NCI-H226 (cell line): ENCODE data around the gene SPINT4.
"Not testable (repeated sequence)": the region's sequence is repeated elsewhere in the genome, so short reads cannot be mapped to it uniquely, and the experiment has no call there.

ENCODE experiments used
- DNase-seq: peaks from one replicate; pipeline ENCODE4 v3.0.0-alpha.2; 2015

The SPINT4 gene

GRCh38 chr20:45722047-45722446 is at the start of gene SPINT4:
Gene SPINT4, plus strand, starts transcription at chr20:45722347. Its CDS starts 21 bp downstream, at chr20:45722368.
- DNase-seq, result no peak

GRCh38 chr20:45672765-45673164 is 49.4 kb upstream of the SPINT4 start:
- DNase-seq, result no peak

DNA sequence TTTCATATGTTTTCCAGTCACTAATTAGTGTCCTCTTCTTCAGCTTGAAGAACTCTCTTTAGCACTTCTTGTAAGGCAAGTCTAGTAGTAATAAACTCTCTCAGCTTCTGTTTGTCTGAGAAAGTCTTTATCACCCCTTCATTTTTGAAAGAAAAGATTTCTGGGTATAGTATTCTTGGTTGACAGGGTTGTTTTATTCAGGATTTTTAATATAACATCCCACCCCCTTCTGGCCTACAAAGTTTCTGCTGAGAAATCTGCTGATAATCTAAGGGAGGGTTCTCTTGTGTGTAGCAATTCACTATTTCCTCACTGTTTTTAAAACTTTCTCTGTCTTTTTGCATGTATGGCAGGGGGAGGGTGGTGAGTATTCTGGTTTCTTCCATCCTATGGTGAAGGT is 42.5 kb upstream of the SPINT4 start:
- no peak for DNase-seq

DNA sequence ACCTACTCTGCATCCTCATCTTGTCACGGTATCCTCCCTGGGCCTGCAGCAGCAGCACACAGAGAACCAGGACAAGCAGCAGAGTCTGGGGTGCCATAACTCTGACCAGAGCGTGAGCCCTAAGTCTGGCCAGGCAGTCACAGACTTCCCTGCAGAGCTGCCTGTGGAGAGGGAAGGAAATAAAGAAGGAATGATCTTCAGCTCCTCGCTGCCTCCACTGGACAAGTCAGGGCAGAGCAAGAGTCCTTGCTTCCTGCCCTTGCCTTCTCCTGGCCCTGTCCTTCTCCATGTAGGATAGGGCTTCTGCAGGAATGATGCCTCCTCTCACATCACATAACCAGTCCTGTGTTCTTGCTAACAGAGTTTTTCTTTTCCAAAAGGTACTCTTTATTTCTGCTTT is 36.3 kb upstream of the SPINT4 start:
- no peak for DNase-seq

DNA sequence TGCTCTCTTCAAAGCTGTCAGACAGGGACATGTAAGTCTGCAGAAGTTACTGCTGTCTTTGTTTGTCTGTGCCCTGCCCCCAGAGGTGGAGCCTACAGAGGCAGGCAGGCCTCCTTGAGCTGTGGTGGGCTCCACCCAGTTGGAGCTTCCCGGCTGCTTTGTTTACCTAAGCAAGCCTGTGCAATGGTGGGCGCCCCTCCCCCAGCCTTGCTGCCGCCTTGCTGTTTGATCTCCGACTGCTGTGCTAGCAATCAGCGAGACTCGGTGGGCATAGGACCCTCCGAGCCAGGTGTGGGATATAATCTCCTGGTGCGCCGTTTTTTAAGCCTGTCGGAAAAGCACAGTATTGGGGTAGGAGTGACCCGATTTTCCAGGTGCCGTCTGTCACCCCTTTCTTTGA is 28.8 kb upstream of the SPINT4 start:
- DNase-seq, result not testable (repeated sequence)

GRCh38 chr20:45695496-45695895 is 26.7 kb upstream of the SPINT4 start:
- no peak for DNase-seq

GRCh38 chr20:45701104-45701503 is 21.0 kb upstream of the SPINT4 start:
- DNase-seq, result no peak

- DNase-seq, result no peak
Observed at GRCh38 chr20:45701873-45702272, 20.3 kb upstream of the SPINT4 start, which contains the start of gene WFDC13. Gene WFDC13, plus strand, starts transcription at chr20:45702038. Its CDS starts 86 bp downstream, at chr20:45702124.

DNA sequence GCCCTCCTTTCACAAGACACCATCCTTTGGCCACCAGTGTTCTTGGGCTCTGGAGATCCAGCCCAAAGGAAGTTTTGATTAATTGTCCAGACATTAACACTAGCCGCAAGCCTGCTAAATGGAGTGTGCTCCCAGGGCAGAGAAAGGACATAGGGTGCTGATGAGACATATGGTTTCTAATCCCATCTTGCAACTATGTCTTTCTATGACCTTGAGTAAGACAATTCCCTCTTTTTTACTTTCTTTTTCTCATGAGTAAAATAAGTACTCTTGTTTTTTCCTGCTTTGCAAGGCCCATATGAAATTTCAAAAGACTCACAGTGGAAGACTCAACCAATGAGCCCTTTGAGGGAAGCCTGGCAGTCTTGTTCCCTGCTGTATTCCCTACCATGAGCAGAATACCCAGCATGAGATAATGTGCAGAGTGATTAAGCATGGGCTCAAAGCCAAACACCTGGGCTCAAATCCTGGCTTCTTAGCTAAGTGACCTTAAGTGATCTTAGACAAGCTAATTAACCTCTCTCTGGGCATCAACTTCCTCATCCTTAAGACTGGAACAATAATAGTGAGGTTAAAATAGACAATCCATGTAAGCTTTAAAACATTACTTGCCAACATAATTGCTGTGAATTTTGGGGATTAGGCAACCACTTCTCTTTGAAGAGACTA is 17.0 kb upstream of the SPINT4 start, which contains the start of gene WFDC10B:
TSS of gene WFDC10B (minus strand) at position 51 of the 669 bp plus-strand sequence. CDS start 19,027 bp downstream, outside the sequence.
- no peak for DNase-seq

DNA sequence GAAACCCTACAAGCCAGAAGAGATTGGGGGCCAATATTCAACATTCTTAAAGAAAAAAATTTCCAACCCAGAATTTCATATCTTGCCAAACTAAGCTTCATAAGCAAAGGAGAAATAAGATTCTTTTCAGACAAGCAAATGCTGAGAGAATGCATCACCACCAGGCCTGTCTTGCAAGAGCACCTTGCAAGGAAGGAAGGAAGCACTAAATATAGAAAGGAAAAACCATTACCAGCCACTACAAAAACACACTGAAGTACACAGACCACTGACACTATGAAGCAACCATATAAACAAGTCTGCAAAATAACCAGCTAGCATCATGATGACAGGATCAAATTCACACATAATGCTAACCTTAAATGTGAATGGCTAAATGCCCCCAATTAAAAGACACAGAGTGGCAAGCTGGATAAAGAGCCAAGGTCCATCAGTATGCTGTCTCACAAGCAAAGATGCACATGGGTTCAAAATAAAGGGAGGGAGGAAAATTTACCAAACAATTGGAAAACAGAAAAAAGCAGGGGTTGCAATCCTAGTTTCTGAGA is 5.9 kb upstream of the SPINT4 start:
- DNase-seq, result not testable (repeated sequence)

DNA sequence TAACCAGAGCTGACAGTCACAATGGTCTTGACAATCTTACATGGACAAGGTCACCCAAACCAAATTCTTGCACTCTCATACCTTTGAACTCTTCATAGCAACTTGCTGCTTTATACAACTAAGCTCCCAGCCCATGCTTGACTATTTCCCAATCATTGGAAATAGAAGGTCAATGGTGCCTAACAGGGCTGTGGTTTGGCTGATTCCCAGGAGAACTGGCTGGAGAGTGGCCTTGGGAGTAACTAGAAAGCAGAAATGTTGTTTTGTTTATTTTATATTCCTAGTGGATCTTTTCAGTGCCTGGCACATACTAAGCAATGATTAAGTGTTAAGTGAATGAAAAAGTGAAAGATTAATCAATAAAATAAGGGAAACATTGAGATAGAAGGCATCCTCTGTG is 3.0 kb downstream of the SPINT4 start:
- DNase-seq, result no peak

- no peak for DNase-seq
Observed at GRCh38 chr20:45727044-45727443, 4.9 kb downstream of the SPINT4 start.

DNA sequence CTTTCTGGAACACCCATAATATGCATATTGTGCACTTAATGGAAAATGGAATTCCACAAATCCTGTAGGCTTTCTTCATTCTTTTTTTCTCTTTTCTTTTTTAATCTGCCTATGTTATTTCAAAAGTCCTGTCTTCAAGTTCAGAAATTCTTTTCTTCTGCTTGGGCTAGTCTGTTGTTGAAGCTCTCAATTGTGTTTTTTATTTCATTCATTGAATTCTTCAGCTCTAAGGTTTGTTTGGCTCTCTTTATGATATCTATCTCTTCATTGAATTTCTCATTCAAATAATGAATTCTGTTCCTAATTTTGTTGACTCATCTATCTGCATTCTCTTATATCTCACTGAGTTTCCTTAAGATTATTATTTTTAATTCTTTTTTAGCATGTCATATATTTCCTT is 10.1 kb downstream of the SPINT4 start:
- no peak for DNase-seq

DNA sequence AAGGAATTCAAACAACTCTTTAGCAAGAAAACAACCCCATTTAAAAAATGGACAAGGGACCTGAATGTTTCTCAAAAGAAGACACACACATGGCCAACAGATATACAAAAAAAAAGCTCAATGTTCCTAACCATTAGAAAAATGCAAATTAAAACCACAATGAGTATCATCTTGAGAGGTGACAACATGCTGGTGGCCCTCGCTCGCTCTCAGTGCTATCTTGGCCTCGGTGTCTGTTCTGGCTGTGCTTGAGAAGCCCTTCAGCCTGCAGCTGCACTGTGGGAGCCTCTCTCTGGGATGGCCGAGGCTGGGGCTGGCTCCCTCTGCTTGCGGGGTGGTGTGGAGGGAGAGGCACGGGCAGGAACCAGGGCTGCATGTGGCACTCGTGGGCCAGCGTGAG is 13.4 kb downstream of the SPINT4 start:
- no peak for DNase-seq

- DNase-seq, result no peak
Observed at GRCh38 chr20:45735988-45736387, 13.8 kb downstream of the SPINT4 start.

DNA sequence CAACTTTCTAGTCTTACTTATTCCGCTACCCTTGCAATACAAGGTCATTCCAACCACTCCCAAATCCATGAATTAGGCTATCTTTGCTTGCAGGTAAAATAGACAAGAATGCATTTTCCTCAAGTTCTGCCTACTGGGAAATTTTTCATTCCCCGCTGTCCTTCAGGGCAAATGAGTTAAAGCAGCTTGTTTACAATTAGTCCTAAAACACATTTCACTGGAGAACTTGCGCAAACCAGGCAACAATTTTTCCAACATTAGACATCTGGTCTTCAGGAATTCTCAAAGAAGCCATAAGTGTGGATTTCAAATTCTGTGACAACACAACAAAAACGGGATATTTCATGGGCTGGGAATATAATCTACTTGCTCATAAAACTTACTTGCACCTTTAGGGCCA is 20.4 kb downstream of the SPINT4 start:
- no peak for DNase-seq

- DNase-seq, result no peak
Observed at GRCh38 chr20:45745015-45745414, 22.9 kb downstream of the SPINT4 start.

- no peak for DNase-seq
Observed at GRCh38 chr20:45751721-45752120, 29.6 kb downstream of the SPINT4 start.

DNA sequence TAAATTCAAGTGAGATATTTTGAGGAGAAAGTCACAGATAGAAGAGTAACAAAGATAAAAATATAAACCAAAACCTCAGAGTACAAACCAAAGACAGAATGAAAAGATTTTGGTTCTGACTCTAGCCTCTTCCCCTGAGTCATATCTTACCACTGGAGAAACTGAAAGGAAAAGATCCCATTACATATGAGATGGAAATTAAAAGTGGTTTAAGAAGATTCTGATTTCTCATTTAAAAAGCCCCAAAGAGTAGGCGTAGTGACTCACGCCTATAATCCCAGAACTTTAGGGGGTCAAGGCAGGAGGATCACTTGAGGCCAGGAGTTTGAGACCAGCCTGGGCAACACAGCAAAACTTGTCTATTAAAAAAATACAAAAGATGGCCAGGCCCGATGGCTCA is 30.6 kb downstream of the SPINT4 start:
- DNase-seq, result no peak

- no peak for DNase-seq
Observed at GRCh38 chr20:45758096-45758495, 35.9 kb downstream of the SPINT4 start.

DNA sequence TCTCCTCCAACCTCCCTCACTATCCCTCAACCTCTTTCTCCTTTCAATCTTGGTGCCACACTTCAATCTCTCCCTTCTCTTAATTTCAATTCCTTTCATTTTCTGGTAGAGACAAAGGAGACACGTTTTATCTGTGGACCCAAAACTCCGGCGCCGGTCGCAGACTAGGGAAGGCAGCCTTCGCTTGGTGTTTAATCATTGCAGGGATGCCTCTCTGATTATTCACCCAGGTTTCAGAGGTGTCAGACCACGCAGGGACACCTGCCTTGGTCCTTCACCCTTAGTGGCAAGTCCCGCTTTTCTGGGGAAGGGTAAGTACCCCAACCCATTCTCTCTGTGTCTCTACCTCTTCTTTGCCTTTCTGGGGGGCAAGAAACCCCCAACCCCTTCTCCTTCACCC is 37.8 kb downstream of the SPINT4 start:
- not testable (repeated sequence) for DNase-seq

DNA sequence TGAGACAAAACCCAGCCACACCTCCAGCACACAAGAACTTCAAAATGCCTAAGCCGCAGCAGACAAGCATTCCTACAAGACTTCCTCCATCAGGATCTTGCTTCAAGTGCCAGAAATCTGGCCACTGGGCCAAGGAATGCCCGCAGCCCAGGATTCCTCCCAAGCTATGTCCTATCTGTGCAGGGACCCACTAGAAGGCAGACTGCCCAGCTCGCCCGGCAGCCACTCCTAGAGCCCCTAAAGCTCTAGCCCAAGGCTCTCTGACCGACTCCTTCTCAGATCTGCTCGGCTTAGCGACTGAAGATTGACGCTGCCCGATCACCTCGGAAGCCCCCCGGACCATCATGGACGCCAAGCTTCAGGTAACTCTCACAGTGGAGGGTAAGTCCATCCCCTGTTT is 39.8 kb downstream of the SPINT4 start:
- DNase-seq, result not testable (repeated sequence)

GRCh38 chr20:45764618-45765282 is 42.6 kb downstream of the SPINT4 start:
- not testable (repeated sequence) for DNase-seq

GRCh38 chr20:45765307-45765875 is 43.2 kb downstream of the SPINT4 start:
- DNase-seq, result no peak
